WTC11 (cell line): Measurements from ENCODE around the gene GRN. TPM values are rescaled to one million over a fixed set of nuclear protein-coding genes. Genes with fewer than 3 reads are reported as not detected.

Experiments
- ATAC-seq: fragments of 200-7000 bp; cut with Tn5 transposase; 2 replicates; pipeline ENCODE4 v1.10.0; 2021; ENCODE audit warnings: mild to moderate bottlenecking, moderate library complexity
- CTCF ChIA-PET: fragments of 300-600 bp; sonication (Branson Sonifier 250); formaldehyde crosslinking; loops from one replicate; lab custom pipeline; 2021; ENCODE audit warnings: antibody characterized with exemption; lab: Charles Lee
- POLR2A ChIA-PET: fragments of 350-600 bp; sonication (Branson Sonifier 250); formaldehyde crosslinking; loops from one replicate; lab custom pipeline; 2021; ENCODE audit warnings: antibody characterized with exemption; lab: Charles Lee
- DNase-seq: peaks from one replicate; pipeline ENCODE4 v3.0.0; 2021; ENCODE audit warnings: low spot score
- H3K27ac Mint-ChIP-seq: 2 replicates; pipeline ENCODE4 v1.8.0; 2021; ENCODE audit warnings: mixed read lengths
- H3K27me3 Mint-ChIP-seq: 2 replicates; pipeline ENCODE4 v1.8.0; 2021; ENCODE audit warnings: low read depth, mild to moderate bottlenecking, moderate library complexity, mixed read lengths
- H3K36me3 Mint-ChIP-seq: 2 replicates; pipeline ENCODE4 v1.8.0; 2021; ENCODE audit warnings: mixed read lengths
- H3K4me1 Mint-ChIP-seq: 2 replicates; pipeline ENCODE4 v1.8.0; 2022; ENCODE audit warnings: mixed read lengths
- H3K4me3 Mint-ChIP-seq: 2 replicates; pipeline ENCODE4 v1.8.0; 2021; ENCODE audit warnings: mild to moderate bottlenecking, moderate library complexity, mixed read lengths
- H3K9me3 Mint-ChIP-seq: 2 replicates; pipeline ENCODE4 v1.8.0; 2021; ENCODE audit warnings: mixed read lengths
- CREM ChIP-seq: sonication (generic); formaldehyde crosslinking; IDR thresholded peaks from 2 replicates; pipeline ENCODE4 v1.8.1; 2022; ENCODE audit warnings: mild to moderate bottlenecking, missing genetic modification reagents, moderate library complexity
- ETV6 ChIP-seq: sonication (generic); formaldehyde crosslinking; IDR thresholded peaks from 2 replicates; pipeline ENCODE4 v1.8.1; 2022; ENCODE audit warnings: mild to moderate bottlenecking, missing genetic modification reagents
- FOXK1 ChIP-seq: sonication (generic); formaldehyde crosslinking; IDR thresholded peaks from 2 replicates; pipeline ENCODE4 v1.8.0; 2022; ENCODE audit warnings: mild to moderate bottlenecking, moderate library complexity, missing genetic modification reagents
- GTF2I ChIP-seq: fragments of 250-450 bp; sonication (Bioruptor Pico); conservative IDR thresholded peaks from 2 replicates; pipeline ENCODE4 v1.4.0; 2021; ENCODE audit warnings: mild to moderate bottlenecking
- JAZF1 ChIP-seq: fragments of 250-450 bp; sonication (Bioruptor Pico); IDR thresholded peaks from 2 replicates; pipeline ENCODE4 v1.9.0; 2021; ENCODE audit warnings: moderate library complexity, mild to moderate bottlenecking, inconsistent platforms
- NR1H2 ChIP-seq: sonication (generic); formaldehyde crosslinking; IDR thresholded peaks from 2 replicates; pipeline ENCODE4 v1.9.0; 2021; ENCODE audit warnings: mild to moderate bottlenecking, moderate library complexity, missing genetic modification reagents
- OVOL2 ChIP-seq: fragments of 250-450 bp; sonication (Bioruptor Pico); IDR thresholded peaks from 2 replicates; pipeline ENCODE4 v1.9.0; 2021; ENCODE audit warnings: mild to moderate bottlenecking, borderline replicate concordance
- RELA ChIP-seq: sonication (generic); formaldehyde crosslinking; IDR thresholded peaks from 2 replicates; pipeline ENCODE4 v1.8.1; 2022; ENCODE audit warnings: missing genetic modification reagents, mild to moderate bottlenecking, borderline replicate concordance
- SP1 ChIP-seq: sonication (generic); formaldehyde crosslinking; conservative IDR thresholded peaks from 2 replicates; pipeline ENCODE4 v1.8.1; 2022; ENCODE audit warnings: missing genetic modification reagents
- TEAD4 ChIP-seq: sonication (generic); formaldehyde crosslinking; IDR thresholded peaks from 2 replicates; pipeline ENCODE4 v1.8.0; 2022; ENCODE audit warnings: mild to moderate bottlenecking, missing genetic modification reagents
- ZNF121 ChIP-seq: sonication (generic); formaldehyde crosslinking; IDR thresholded peaks from 2 replicates; pipeline ENCODE4 v1.8.0; 2023; ENCODE audit warnings: missing genetic modification reagents
- ZNF396 ChIP-seq: fragments of 250-450 bp; sonication (Bioruptor Pico); IDR thresholded peaks from 2 replicates; pipeline ENCODE4 v1.8.0; 2021; ENCODE audit warnings: mild to moderate bottlenecking, moderate library complexity, borderline replicate concordance
- total RNA-seq: library from RNA; stranded (reverse); gene quantifications from 3 replicates; pipeline ENCODE4 v1.2.3, GENCODE V29; 2021
- TF ChIP-seq, protein P1 (sequence below): sonication (generic); formaldehyde crosslinking; IDR thresholded peaks from 2 replicates; pipeline ENCODE4 v1.8.1; 2022; ENCODE audit warnings: missing genetic modification reagents, borderline replicate concordance
- TF ChIP-seq, protein P2 (sequence below): sonication (generic); formaldehyde crosslinking; IDR thresholded peaks from 2 replicates; pipeline ENCODE4 v1.8.0; 2022; ENCODE audit warnings: mild to moderate bottlenecking, missing genetic modification reagents
- TF ChIP-seq, protein P3 (sequence below): sonication (generic); formaldehyde crosslinking; IDR thresholded peaks from 2 replicates; pipeline ENCODE4 v1.8.1; 2023; ENCODE audit warnings: mild to moderate bottlenecking, missing genetic modification reagents, moderate library complexity
- TF ChIP-seq, protein P4 (sequence below): sonication (generic); formaldehyde crosslinking; IDR thresholded peaks from 2 replicates; pipeline ENCODE4 v1.8.1; 2023; ENCODE audit warnings: mild to moderate bottlenecking, missing genetic modification reagents, moderate library complexity
- TF ChIP-seq, protein P5 (sequence below): sonication (generic); formaldehyde crosslinking; IDR thresholded peaks from 2 replicates; pipeline ENCODE4 v1.8.0; 2023; ENCODE audit warnings: mild to moderate bottlenecking, missing genetic modification reagents
- TF ChIP-seq, protein P6 (sequence below): sonication (generic); formaldehyde crosslinking; conservative IDR thresholded peaks from 2 replicates; pipeline ENCODE4 v1.8.1; 2022; ENCODE audit warnings: mild to moderate bottlenecking, missing genetic modification reagents
- TF ChIP-seq, protein P7 (sequence below): fragments of 250-450 bp; sonication (Bioruptor Pico); IDR thresholded peaks from 2 replicates; pipeline ENCODE4 v1.9.0; 2021; ENCODE audit warnings: mild to moderate bottlenecking

The GRN gene
- total RNA-seq, 1 experiment from 2014 or later, result 177 TPM

DNA sequence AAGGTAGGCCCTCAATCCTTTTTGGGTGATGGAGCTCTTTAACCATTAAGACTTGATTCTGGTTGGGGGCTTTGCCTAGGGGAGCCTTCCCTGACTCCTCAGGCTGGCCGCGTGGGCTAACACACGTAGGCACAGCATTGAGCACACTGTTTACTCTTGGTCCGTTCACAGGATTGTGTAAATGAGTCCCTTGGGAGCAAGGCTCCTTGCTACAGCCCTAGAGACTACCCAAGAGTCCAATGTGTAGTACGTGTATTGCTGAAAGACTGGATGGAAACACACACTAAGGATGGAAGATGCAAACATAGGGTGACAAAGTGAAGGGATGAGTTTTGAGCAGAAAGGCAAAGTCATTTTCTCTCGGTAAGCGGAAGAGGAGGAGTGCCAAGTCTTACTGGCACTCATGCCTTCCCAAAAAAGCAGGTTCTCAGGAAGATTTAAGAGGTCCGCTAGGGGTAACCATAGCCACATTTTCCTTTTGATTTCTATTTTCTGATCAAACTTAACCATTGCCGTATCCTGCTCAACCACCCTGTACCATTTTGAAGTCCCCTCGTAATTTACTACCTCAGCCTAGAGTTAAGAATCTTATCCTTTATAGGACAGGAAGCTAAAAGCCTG is 45.3 kb downstream of the GRN start:
- ATAC-seq, result no peak
- ChIA-PET POLR2A (interaction anchor here (0.6 kb wide), 2 partner anchors 169 to 192 kb away, joined by 4 read pairs; no protein-coding TSS in a partner anchor), CTCF (interaction anchor here (0.5 to 1.7 kb wide), 3 partner anchors 15 to 212 kb away, joined by 3 to 8 read pairs (median 7); no protein-coding TSS in a partner anchor)
- DNase-seq, result no peak
- TF ChIP-seq, protein P1, sequence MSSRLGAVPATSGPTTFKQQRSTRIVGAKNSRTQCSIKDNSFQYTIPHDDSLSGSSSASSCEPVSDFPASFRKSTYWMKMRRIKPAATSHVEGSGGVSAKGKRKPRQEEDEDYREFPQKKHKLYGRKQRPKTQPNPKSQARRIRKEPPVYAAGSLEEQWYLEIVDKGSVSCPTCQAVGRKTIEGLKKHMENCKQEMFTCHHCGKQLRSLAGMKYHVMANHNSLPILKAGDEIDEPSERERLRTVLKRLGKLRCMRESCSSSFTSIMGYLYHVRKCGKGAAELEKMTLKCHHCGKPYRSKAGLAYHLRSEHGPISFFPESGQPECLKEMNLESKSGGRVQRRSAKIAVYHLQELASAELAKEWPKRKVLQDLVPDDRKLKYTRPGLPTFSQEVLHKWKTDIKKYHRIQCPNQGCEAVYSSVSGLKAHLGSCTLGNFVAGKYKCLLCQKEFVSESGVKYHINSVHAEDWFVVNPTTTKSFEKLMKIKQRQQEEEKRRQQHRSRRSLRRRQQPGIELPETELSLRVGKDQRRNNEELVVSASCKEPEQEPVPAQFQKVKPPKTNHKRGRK (CRISPR knock-in tag), result no peak
- TF ChIP-seq FOXK1, result no peak
- TF ChIP-seq, protein P2, sequence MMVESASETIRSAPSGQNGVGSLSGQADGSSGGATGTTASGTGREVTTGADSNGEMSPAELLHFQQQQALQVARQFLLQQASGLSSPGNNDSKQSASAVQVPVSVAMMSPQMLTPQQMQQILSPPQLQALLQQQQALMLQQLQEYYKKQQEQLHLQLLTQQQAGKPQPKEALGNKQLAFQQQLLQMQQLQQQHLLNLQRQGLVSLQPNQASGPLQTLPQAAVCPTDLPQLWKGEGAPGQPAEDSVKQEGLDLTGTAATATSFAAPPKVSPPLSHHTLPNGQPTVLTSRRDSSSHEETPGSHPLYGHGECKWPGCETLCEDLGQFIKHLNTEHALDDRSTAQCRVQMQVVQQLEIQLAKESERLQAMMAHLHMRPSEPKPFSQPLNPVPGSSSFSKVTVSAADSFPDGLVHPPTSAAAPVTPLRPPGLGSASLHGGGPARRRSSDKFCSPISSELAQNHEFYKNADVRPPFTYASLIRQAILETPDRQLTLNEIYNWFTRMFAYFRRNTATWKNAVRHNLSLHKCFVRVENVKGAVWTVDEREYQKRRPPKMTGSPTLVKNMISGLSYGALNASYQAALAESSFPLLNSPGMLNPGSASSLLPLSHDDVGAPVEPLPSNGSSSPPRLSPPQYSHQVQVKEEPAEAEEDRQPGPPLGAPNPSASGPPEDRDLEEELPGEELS (CRISPR knock-in tag), result no peak
- TF ChIP-seq ETV6, result no peak
- TF ChIP-seq, protein P3, sequence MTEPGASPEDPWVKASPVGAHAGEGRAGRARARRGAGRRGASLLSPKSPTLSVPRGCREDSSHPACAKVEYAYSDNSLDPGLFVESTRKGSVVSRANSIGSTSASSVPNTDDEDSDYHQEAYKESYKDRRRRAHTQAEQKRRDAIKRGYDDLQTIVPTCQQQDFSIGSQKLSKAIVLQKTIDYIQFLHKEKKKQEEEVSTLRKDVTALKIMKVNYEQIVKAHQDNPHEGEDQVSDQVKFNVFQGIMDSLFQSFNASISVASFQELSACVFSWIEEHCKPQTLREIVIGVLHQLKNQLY (CRISPR knock-in tag), result no peak
- no peak for TF ChIP-seq JAZF1
- TF ChIP-seq OVOL2 (CRISPR knock-in tag), result no peak
- no peak for TF ChIP-seq CREM (CRISPR knock-in tag)
- TF ChIP-seq NR1H2 (CRISPR knock-in tag), result no peak
- TF ChIP-seq ZNF396 (CRISPR knock-in tag), result no peak
- TF ChIP-seq TEAD4 (CRISPR knock-in tag), result no peak
- no peak for TF ChIP-seq ZNF121 (CRISPR knock-in tag)
- TF ChIP-seq SP1 (CRISPR knock-in tag), result no peak
- TF ChIP-seq, protein P4, sequence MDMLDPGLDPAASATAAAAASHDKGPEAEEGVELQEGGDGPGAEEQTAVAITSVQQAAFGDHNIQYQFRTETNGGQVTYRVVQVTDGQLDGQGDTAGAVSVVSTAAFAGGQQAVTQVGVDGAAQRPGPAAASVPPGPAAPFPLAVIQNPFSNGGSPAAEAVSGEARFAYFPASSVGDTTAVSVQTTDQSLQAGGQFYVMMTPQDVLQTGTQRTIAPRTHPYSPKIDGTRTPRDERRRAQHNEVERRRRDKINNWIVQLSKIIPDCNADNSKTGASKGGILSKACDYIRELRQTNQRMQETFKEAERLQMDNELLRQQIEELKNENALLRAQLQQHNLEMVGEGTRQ (CRISPR knock-in tag), result no peak
- TF ChIP-seq, protein P5, sequence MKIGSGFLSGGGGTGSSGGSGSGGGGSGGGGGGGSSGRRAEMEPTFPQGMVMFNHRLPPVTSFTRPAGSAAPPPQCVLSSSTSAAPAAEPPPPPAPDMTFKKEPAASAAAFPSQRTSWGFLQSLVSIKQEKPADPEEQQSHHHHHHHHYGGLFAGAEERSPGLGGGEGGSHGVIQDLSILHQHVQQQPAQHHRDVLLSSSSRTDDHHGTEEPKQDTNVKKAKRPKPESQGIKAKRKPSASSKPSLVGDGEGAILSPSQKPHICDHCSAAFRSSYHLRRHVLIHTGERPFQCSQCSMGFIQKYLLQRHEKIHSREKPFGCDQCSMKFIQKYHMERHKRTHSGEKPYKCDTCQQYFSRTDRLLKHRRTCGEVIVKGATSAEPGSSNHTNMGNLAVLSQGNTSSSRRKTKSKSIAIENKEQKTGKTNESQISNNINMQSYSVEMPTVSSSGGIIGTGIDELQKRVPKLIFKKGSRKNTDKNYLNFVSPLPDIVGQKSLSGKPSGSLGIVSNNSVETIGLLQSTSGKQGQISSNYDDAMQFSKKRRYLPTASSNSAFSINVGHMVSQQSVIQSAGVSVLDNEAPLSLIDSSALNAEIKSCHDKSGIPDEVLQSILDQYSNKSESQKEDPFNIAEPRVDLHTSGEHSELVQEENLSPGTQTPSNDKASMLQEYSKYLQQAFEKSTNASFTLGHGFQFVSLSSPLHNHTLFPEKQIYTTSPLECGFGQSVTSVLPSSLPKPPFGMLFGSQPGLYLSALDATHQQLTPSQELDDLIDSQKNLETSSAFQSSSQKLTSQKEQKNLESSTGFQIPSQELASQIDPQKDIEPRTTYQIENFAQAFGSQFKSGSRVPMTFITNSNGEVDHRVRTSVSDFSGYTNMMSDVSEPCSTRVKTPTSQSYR (CRISPR knock-in tag), result no peak
- TF ChIP-seq RELA, result no peak
- TF ChIP-seq GTF2I (CRISPR knock-in tag), result no peak
- TF ChIP-seq, protein P6, sequence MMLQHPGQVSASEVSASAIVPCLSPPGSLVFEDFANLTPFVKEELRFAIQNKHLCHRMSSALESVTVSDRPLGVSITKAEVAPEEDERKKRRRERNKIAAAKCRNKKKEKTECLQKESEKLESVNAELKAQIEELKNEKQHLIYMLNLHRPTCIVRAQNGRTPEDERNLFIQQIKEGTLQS (CRISPR knock-in tag), result no peak
- TF ChIP-seq, protein P7, sequence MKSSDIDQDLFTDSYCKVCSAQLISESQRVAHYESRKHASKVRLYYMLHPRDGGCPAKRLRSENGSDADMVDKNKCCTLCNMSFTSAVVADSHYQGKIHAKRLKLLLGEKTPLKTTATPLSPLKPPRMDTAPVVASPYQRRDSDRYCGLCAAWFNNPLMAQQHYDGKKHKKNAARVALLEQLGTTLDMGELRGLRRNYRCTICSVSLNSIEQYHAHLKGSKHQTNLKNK (CRISPR knock-in tag), result no peak
- Mint-ChIP-seq H3K4me3 (no peak overlapping the region), H3K4me1 (peaks cover 21% of the 10 kb centered on the region), H3K9me3 (no peaks in the 10 kb centered on the region), H3K27me3 (peaks cover 24% of the 10 kb centered on the region), H3K36me3 (no peaks in the 10 kb centered on the region), H3K27ac (no peak overlapping the region)
